ENCODE results near the gene OPHN1.

- TF ChIP-seq CTCF (IDR thresholded peaks at IDR 0.05) (no peak), POLR2A (IDR thresholded peaks at IDR 0.05) (no peak), POLR2AphosphoS5 (IDR thresholded peaks at IDR 0.05) (no peak)
Observed at GRCh38 chrX:68422478-68422877, 10.8 kb downstream of the OPHN1 start.

All from upper lobe of left lung (tissue), 4 donors.